Brain microvascular endothelial cell (primary cell): ENCODE data around the gene PDE4D.

ENCODE experiments used
- DNase-seq: peaks from one replicate; pipeline ENCODE4 v3.0.0-alpha.2; 2020
- H3K27ac ChIP-seq: fragments of 250-450 bp; sonication (Bioruptor Pico); 2 replicates; pipeline ENCODE4 v1.5.1; 2020; ENCODE audit warnings: mild to moderate bottlenecking, moderate library complexity
- H3K27me3 ChIP-seq: fragments of 250-450 bp; sonication (Bioruptor Pico); replicated peaks from 2 replicates; pipeline ENCODE4 v1.5.1; 2020; ENCODE audit warnings: mild to moderate bottlenecking
- H3K36me3 ChIP-seq: fragments of 250-450 bp; sonication (Bioruptor Pico); replicated peaks from 2 replicates; pipeline ENCODE4 v1.5.1; 2020; ENCODE audit warnings: mild to moderate bottlenecking
- H3K4me3 ChIP-seq: 2 replicates; pipeline ENCODE4 v1.5.1; 2011; ENCODE audit warnings: low read depth, mild to moderate bottlenecking, control low read depth, low read length, moderate library complexity
- in situ Hi-C: cut with HindIII; loops from 2 replicates; pipeline ENCODE4 v1.10.0; 2017; ENCODE audit warnings: low sequenced_read_pairs, low pct_ligation_motif_present
- TF ChIP-seq, protein P1 (sequence below): IDR thresholded peaks from 2 replicates; pipeline ENCODE4 v1.5.1; 2011; ENCODE audit warnings: low read depth, mild to moderate bottlenecking, moderate library complexity, low read length, control low read depth, inconsistent platforms; ENCODE audit errors: missing control alignments

The PDE4D gene

DNA sequence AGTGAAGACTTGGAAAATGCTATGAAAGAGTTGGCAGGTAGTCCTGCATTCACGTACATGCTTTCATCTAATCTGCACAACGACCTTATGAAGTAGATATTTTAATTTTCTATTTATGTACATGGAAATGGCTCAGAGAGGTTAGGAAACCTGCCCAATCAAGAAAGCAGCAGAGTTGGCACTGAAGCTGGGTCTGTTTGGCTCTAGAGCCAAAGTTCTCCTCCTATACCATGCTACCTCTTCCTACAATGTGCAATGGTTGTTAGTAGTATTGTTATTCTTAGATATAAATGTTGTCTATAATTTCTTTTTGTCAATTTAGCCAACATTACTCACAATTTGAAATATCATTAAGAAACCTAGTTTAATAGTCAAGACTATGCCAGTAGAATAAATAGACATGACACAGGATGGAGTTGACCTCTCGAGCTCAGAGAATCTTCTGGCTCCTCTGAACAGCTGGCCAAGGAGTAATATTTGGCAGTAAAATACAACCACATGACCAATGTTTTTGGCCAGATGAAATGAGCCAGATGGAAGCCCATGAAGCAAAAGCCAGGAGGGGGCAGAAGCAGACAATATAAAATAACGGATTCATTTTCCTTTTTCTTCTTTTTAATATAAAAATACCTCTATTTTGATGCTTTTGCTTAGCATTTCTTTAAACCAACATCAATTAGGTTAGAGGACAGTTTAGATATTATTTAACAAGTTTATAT, 542.3 kb downstream of the PDE4D start:
- DNase-seq: no peak
- H3K27ac ChIP-seq: no peak overlapping the region
- H3K4me3 ChIP-seq: no peak overlapping the region
- TF ChIP-seq, protein P1, sequence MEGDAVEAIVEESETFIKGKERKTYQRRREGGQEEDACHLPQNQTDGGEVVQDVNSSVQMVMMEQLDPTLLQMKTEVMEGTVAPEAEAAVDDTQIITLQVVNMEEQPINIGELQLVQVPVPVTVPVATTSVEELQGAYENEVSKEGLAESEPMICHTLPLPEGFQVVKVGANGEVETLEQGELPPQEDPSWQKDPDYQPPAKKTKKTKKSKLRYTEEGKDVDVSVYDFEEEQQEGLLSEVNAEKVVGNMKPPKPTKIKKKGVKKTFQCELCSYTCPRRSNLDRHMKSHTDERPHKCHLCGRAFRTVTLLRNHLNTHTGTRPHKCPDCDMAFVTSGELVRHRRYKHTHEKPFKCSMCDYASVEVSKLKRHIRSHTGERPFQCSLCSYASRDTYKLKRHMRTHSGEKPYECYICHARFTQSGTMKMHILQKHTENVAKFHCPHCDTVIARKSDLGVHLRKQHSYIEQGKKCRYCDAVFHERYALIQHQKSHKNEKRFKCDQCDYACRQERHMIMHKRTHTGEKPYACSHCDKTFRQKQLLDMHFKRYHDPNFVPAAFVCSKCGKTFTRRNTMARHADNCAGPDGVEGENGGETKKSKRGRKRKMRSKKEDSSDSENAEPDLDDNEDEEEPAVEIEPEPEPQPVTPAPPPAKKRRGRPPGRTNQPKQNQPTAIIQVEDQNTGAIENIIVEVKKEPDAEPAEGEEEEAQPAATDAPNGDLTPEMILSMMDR: peak; percentile 33
- in situ Hi-C loops: loop anchor here (25.0 kb wide), 1 partner anchor 164 kb away; no protein-coding TSS in a partner anchor
- no peaks in the 10 kb centered on the region for H3K27me3 ChIP-seq
- H3K36me3 ChIP-seq: no peaks in the 10 kb centered on the region

DNA sequence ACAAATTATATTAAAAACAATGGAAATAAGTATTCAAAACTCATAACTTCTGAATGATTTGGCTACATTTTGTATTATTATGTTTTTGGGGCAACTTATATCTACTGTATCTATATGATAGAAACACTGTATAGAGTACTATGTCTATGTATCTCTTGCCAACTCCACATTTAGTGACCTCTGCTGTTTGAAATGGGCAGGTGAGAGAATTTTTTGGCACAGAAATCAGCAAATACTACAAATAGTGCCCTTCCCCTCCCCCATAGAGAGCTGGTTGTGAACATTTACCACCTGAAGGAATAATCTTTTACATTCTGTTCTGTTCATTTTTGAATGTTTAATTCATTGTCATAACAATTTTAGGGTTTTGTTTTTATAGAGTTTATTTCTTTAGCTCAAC, 545.3 kb downstream of the PDE4D start:
- Histone ChIP-seq H3K27me3 (no peaks in the 10 kb centered on the region), H3K4me3 (no peak overlapping the region), H3K27ac (no peak overlapping the region), H3K36me3 (no peaks in the 10 kb centered on the region)
- TF ChIP-seq, protein P1: peak; percentile 14
- DNase-seq: no peak
- in situ Hi-C loops: no loop called here

DNA sequence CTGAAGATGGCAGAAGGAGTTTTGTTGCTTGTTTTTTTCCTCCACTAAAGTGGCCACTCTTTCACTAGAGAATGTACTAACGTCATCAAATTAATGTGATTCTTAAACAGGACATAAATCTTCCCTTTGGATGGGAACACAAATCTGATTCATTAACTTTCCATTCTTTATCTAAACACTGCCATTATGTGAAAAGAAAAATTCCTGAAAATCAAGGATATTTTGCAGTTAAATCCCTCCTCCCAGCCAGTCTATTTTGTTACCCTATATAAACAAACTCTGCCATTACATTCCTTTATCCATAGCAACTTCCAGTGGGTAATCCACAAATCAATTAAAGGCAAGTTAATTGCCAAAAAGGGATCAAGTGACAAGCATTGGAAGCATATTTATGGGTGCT, 546.5 kb downstream of the PDE4D start:
- in situ Hi-C loops: no loop called here

DNA sequence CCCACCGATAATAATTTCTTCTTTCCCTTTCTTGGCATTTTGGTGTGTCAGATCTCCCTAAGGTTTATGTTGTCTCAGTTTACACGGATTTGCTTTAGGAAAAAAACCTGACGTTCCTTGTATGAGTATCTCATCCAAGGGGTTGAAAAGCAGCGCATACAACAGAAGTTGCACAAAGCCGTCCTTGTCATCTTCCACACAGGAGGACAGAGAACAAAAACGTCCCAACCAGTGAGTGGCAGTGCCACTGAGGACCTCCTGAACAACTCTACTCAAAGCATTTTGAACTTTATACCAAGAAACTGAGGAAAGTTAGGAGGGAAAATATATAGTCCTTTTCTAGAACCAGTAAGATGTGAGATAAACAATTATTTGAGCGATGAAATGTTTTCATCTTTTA, 547.0 kb downstream of the PDE4D start:
- no peak for DNase-seq
- H3K4me3 ChIP-seq: no peak overlapping the region
- no peak overlapping the region for H3K27ac ChIP-seq
- TF ChIP-seq, protein P1: no peak
- H3K27me3 ChIP-seq: no peaks in the 10 kb centered on the region
- in situ Hi-C loops: no loop called here
- H3K36me3 ChIP-seq: no peaks in the 10 kb centered on the region

More for the DNA sequence above, 546.5 kb downstream of the PDE4D start:
- Histone ChIP-seq H3K4me3 (no peak overlapping the region), H3K36me3 (no peaks in the 10 kb centered on the region), H3K27ac (no peak overlapping the region), H3K27me3 (no peaks in the 10 kb centered on the region)
- TF ChIP-seq, protein P1: no peak
- no peak for DNase-seq

DNA sequence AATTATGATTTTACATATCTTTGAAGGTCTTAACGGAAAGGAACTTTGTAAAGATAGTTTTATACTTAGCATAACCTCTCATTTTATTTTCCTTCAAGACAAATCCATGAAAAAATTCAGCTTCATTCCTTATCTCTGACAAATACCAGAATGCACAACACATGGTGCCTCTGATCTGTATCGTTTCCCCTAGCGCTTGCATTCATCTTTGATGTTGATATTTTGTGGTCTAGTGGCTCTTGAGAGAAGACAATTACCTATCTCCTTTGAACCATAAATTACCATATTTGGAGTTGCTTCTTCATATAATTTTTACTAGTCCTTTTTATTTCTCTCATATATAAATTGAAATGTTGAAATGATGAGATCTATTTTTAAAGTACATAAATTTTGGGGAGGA, 551.3 kb downstream of the PDE4D start:
- Histone ChIP-seq H3K36me3 (no peaks in the 10 kb centered on the region), H3K27ac (no peak overlapping the region), H3K4me3 (no peak overlapping the region), H3K27me3 (no peaks in the 10 kb centered on the region)
- TF ChIP-seq, protein P1: no peak
- DNase-seq: peak; percentile 42
- in situ Hi-C loops: no loop called here

DNA sequence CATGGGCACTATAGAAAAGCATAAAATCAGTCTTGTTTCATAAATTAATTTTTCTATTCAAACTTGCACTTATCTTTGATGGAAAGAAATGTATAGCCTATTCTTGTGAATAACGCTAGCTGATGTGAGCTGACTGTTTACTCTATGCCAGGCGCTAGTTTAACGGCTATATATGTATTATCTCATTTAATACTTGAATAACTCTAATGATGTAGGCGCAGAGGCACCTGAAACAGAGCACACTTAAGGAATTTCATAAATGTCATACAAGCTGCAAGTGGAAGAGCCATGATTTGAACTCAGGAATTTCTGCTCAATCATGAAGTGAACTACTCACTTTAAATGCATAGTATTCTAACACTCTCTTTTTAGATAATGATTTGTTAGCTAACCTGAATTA, 551.8 kb downstream of the PDE4D start:
- in situ Hi-C loops: no loop called here
- no peak overlapping the region for H3K4me3 ChIP-seq
- DNase-seq: no peak
- no peaks in the 10 kb centered on the region for H3K36me3 ChIP-seq
- TF ChIP-seq, protein P1: no peak
- no peak overlapping the region for H3K27ac ChIP-seq
- no peaks in the 10 kb centered on the region for H3K27me3 ChIP-seq
